Astrocyte (in vitro differentiated cells and primary cell): ENCODE data around the gene SMIM15. TPM values are rescaled to one million over a fixed set of nuclear protein-coding genes. Genes with fewer than 3 reads are reported as not detected.

Experiments used
- DNase-seq: peaks from one replicate; pipeline ENCODE4 v3.0.0-alpha.2; 2010; ENCODE audit warnings: low read depth
- FAIRE-seq: peaks from 2 replicates; lab custom pipeline; 2011; peaks lifted over from hg19 to GRCh38; lab: Jason Lieb, UNC
- H2AFZ ChIP-seq: 2 replicates; pipeline ENCODE4 v1.6.0; 2012; ENCODE audit warnings: low read depth, low read length, inconsistent platforms
- H3K27ac ChIP-seq: 2 replicates; pipeline ENCODE4 v1.5.1; 2011; ENCODE audit warnings: low read depth, low read length, inconsistent platforms
- H3K27me3 ChIP-seq: 2 replicates; pipeline ENCODE4 v1.6.0; 2011; ENCODE audit warnings: low read length, inconsistent platforms; ENCODE audit not compliant: insufficient read depth
- H3K36me3 ChIP-seq: 2 replicates; pipeline ENCODE4 v1.5.1; 2011; ENCODE audit warnings: low read length, inconsistent platforms; ENCODE audit not compliant: insufficient read depth
- H3K4me1 ChIP-seq: 2 replicates; pipeline ENCODE4 v1.5.1; 2011; ENCODE audit warnings: low read length, inconsistent platforms; ENCODE audit not compliant: insufficient read depth
- H3K4me2 ChIP-seq: 2 replicates; pipeline ENCODE4 v1.6.0; 2012; ENCODE audit warnings: low read length, inconsistent platforms
- H3K4me3 ChIP-seq: 2 replicates; pipeline ENCODE4 v1.5.1; 2011; ENCODE audit warnings: low read depth, mild to moderate bottlenecking, low read length, inconsistent platforms; ENCODE audit not compliant: insufficient read depth
- H3K79me2 ChIP-seq: 2 replicates; pipeline ENCODE4 v1.6.0; 2012; ENCODE audit warnings: mild to moderate bottlenecking, low read length, inconsistent platforms; ENCODE audit not compliant: insufficient read depth
- H3K9ac ChIP-seq: 2 replicates; pipeline ENCODE4 v1.6.0; 2012; ENCODE audit warnings: mild to moderate bottlenecking, low read length, inconsistent platforms
- H3K9me3 ChIP-seq: 2 replicates; pipeline ENCODE4 v1.5.1; 2012; ENCODE audit warnings: low read depth, mild to moderate bottlenecking, low read length, inconsistent platforms; ENCODE audit not compliant: insufficient read depth
- H4K20me1 ChIP-seq: 2 replicates; pipeline ENCODE4 v1.6.0; 2012; ENCODE audit warnings: low read length, inconsistent platforms; ENCODE audit not compliant: insufficient read depth
- H3K27ac Mint-ChIP-seq: one replicate; pipeline ENCODE4 v1.8.0; 2021; ENCODE audit warnings: mild to moderate bottlenecking, mixed read lengths; ENCODE audit not compliant: unreplicated experiment
- H3K27me3 Mint-ChIP-seq: one replicate; pipeline ENCODE4 v1.8.0; 2021; ENCODE audit warnings: low read depth, mixed read lengths; ENCODE audit not compliant: unreplicated experiment
- H3K36me3 Mint-ChIP-seq: one replicate; pipeline ENCODE4 v1.8.0; 2021; ENCODE audit warnings: low read depth, mixed read lengths; ENCODE audit not compliant: unreplicated experiment
- H3K4me1 Mint-ChIP-seq: one replicate; pipeline ENCODE4 v1.8.0; 2021; ENCODE audit warnings: low read depth, mixed read lengths; ENCODE audit not compliant: unreplicated experiment
- H3K4me3 Mint-ChIP-seq: one replicate; pipeline ENCODE4 v1.8.0; 2021; ENCODE audit warnings: mild to moderate bottlenecking, moderate library complexity, mixed read lengths; ENCODE audit not compliant: unreplicated experiment
- H3K9me3 Mint-ChIP-seq: one replicate; pipeline ENCODE4 v1.8.0; 2021; ENCODE audit warnings: mild to moderate bottlenecking, mixed read lengths; ENCODE audit not compliant: unreplicated experiment
- EZH2 ChIP-seq: IDR thresholded peaks from 2 replicates; pipeline ENCODE4 v1.6.1; 2012; ENCODE audit warnings: mild to moderate bottlenecking, low read length, inconsistent platforms; ENCODE audit not compliant: insufficient read depth
- total RNA-seq: library from RNA; stranded (reverse); gene quantifications from 2 replicates; pipeline ENCODE4 v1.2.1, GENCODE V29; 2021
- TF ChIP-seq, protein P1 (sequence below): IDR thresholded peaks from 2 replicates; pipeline ENCODE4 v1.5.1; 2011; ENCODE audit warnings: low read depth, mild to moderate bottlenecking, inconsistent platforms, low read length, moderate library complexity; ENCODE audit not compliant: insufficient read depth

Gene SMIM15
- total RNA-seq, 1 donor from 2014 or later = 86.6 TPM

DNA sequence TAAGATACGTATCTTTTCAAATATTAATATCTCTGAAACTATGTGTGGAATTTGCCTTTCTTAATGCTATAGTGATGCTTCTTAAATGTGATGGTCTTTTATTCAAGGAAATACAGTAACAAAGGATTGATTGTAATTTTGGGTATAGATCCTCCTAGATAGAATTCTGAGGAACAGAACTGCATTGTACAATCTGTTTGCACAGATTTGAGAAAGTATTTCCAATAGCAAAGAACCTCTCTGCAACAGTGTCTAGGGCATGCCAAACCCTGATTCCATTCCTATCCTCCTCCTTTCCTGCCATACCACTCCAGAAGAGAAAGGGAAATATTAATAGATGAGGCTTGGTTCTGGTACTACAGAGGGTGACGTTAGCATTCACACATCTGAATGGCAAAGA, 10.4 kb downstream of the SMIM15 start:
- Mint-ChIP-seq H3K4me1 (no peaks in the 10 kb centered on the region), H3K27me3 (no peaks in the 10 kb centered on the region), H3K27ac (no peak overlapping the region), H3K36me3 (peaks cover 11% of the 10 kb centered on the region), H3K9me3 (peaks cover 1% of the 10 kb centered on the region), H3K4me3 (no peak overlapping the region)
- Histone ChIP-seq H4K20me1 (no peaks in the 10 kb centered on the region), H3K4me3 (no peak overlapping the region), H3K27ac (no peak overlapping the region), H3K4me2 (no peak overlapping the region), H2AFZ (no peak overlapping the region), H3K27me3 (no peaks in the 10 kb centered on the region), H3K36me3 (no peaks in the 10 kb centered on the region), H3K4me1 (no peaks in the 10 kb centered on the region), H3K9ac (no peak overlapping the region), H3K79me2 (no peaks in the 10 kb centered on the region), H3K9me3 (no peaks in the 10 kb centered on the region)
- TF ChIP-seq, protein P1, sequence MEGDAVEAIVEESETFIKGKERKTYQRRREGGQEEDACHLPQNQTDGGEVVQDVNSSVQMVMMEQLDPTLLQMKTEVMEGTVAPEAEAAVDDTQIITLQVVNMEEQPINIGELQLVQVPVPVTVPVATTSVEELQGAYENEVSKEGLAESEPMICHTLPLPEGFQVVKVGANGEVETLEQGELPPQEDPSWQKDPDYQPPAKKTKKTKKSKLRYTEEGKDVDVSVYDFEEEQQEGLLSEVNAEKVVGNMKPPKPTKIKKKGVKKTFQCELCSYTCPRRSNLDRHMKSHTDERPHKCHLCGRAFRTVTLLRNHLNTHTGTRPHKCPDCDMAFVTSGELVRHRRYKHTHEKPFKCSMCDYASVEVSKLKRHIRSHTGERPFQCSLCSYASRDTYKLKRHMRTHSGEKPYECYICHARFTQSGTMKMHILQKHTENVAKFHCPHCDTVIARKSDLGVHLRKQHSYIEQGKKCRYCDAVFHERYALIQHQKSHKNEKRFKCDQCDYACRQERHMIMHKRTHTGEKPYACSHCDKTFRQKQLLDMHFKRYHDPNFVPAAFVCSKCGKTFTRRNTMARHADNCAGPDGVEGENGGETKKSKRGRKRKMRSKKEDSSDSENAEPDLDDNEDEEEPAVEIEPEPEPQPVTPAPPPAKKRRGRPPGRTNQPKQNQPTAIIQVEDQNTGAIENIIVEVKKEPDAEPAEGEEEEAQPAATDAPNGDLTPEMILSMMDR = no peak
- no peak for TF ChIP-seq EZH2
- FAIRE-seq = no peak
- DNase-seq = no peak

DNA sequence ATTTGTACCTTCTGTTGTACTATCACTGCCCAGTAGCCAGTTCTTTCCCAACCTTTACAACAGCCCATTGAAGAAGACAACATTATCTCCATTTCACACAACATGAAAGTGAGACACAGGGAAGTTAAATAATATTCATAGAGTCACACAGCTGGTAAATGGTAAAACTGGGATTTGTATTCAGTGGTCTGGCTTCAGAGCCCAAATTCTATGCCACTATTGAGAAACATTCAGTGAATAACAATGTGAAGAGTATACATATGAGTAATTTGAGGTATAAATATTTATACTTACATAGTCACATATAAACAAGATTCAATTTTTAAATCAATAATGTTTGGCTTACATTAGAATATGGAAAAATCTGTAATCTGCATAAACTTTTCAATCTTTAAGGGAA, 13.8 kb downstream of the SMIM15 start:
- Mint-ChIP-seq H3K4me1 (no peaks in the 10 kb centered on the region), H3K27me3 (no peaks in the 10 kb centered on the region), H3K4me3 (no peak overlapping the region), H3K36me3 (peaks cover 4% of the 10 kb centered on the region), H3K9me3 (peaks cover 2% of the 10 kb centered on the region), H3K27ac (no peak overlapping the region)
- no peak overlapping the region for H3K4me3 ChIP-seq
- no peak overlapping the region for H3K4me2 ChIP-seq
- no peak overlapping the region for H3K9ac ChIP-seq
- H3K4me1 ChIP-seq = no peaks in the 10 kb centered on the region
- no peak overlapping the region for H3K27ac ChIP-seq
- TF ChIP-seq EZH2 = no peak
- TF ChIP-seq, protein P1 = no peak
- no peaks in the 10 kb centered on the region for H3K27me3 ChIP-seq
- H3K79me2 ChIP-seq = no peaks in the 10 kb centered on the region
- H4K20me1 ChIP-seq = no peaks in the 10 kb centered on the region
- no peak for DNase-seq
- H3K36me3 ChIP-seq = no peaks in the 10 kb centered on the region
- no peak overlapping the region for H2AFZ ChIP-seq
- FAIRE-seq = no peak
- no peaks in the 10 kb centered on the region for H3K9me3 ChIP-seq

DNA sequence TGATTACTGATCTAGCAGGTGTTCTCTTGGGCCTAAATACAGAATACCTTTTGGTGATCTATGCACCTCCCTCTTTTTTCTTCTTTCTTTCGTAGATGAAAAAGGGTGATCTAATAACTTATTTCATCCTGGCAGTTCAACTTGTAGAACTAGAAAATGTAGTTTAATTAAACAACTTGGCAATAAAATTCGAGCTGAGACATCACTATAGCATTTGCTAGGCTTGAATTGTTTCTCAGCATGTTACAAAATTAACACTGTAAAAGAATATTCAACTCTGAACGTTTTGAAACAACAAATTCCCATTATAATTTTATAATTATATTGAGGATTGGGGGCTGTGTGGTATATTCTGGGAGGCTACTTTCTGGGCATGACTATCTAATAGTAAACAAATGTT, 19.5 kb downstream of the SMIM15 start:
- Histone ChIP-seq H3K9me3 (no peaks in the 10 kb centered on the region), H3K27me3 (no peaks in the 10 kb centered on the region), H3K4me2 (no peak overlapping the region), H3K4me1 (no peaks in the 10 kb centered on the region), H2AFZ (no peak overlapping the region), H3K9ac (no peak overlapping the region), H3K36me3 (no peaks in the 10 kb centered on the region), H3K4me3 (no peak overlapping the region), H3K79me2 (no peaks in the 10 kb centered on the region), H4K20me1 (no peaks in the 10 kb centered on the region), H3K27ac (no peak overlapping the region)
- TF ChIP-seq, protein P1 = no peak
- no peak for TF ChIP-seq EZH2
- Mint-ChIP-seq H3K9me3 (peaks cover 4% of the 10 kb centered on the region), H3K27ac (no peak overlapping the region), H3K4me3 (no peak overlapping the region), H3K36me3 (no peaks in the 10 kb centered on the region), H3K27me3 (no peaks in the 10 kb centered on the region), H3K4me1 (peaks cover 2% of the 10 kb centered on the region)
- DNase-seq (no peak), FAIRE-seq (peak; percentile 20)
